ENCODE measurements around the gene FBXO22. TPM values are rescaled to one million over a fixed set of nuclear protein-coding genes. Genes with fewer than 3 reads are reported as not detected.
"Not testable (repeated sequence)": the region's sequence is repeated elsewhere in the genome, so short reads cannot be mapped to it uniquely, and the experiment has no call there.

Gene FBXO22
- polyA plus RNA-seq, 1 experiment: 68.7 TPM

DNA sequence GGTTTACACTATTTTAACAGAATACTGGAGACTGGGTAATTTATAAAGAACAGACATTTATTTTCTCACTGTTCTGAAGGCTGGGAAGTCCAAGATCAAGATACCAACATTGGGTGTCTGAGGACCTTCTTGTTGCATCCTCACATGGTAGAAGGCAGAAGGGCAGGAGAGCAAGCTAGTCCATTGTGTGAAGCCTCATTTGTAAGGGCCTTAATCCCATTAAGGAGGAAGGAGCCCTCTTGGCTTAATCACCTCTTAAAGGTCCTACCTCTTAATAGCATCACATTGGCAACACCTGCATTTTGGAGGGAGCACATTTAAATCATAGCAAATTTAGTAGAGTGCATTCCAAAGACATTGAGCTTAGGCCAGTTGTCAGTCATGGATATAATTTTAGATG is 34.2 kb upstream of the FBXO22 start:
- ChIA-PET CTCF (interaction anchor here (0.6 kb wide), 1 partner anchor 52 kb away, joined by 3 read pairs; no protein-coding TSS in a partner anchor), POLR2A (no interaction called here)
- no peak overlapping the region for H3K4me3 ChIP-seq (ENCODE audit: low read depth, low read length)
- H3K27me3 ChIP-seq (ENCODE audit: control insufficient read depth, insufficient read depth, low read length): no peaks in the 10 kb centered on the region
- DNase-seq (ENCODE audit: low read depth, low spot score): no peak
- no peak overlapping the region for H3K27ac ChIP-seq (ENCODE audit: low read depth, low read length)
- no peaks in the 10 kb centered on the region for H3K9me3 ChIP-seq (ENCODE audit: control insufficient read depth, insufficient read depth, low read length)
- TF ChIP-seq, protein P1, sequence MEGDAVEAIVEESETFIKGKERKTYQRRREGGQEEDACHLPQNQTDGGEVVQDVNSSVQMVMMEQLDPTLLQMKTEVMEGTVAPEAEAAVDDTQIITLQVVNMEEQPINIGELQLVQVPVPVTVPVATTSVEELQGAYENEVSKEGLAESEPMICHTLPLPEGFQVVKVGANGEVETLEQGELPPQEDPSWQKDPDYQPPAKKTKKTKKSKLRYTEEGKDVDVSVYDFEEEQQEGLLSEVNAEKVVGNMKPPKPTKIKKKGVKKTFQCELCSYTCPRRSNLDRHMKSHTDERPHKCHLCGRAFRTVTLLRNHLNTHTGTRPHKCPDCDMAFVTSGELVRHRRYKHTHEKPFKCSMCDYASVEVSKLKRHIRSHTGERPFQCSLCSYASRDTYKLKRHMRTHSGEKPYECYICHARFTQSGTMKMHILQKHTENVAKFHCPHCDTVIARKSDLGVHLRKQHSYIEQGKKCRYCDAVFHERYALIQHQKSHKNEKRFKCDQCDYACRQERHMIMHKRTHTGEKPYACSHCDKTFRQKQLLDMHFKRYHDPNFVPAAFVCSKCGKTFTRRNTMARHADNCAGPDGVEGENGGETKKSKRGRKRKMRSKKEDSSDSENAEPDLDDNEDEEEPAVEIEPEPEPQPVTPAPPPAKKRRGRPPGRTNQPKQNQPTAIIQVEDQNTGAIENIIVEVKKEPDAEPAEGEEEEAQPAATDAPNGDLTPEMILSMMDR (IDR thresholded peaks at IDR 0.05; ENCODE audit: low read depth, low read length): no peak

DNA sequence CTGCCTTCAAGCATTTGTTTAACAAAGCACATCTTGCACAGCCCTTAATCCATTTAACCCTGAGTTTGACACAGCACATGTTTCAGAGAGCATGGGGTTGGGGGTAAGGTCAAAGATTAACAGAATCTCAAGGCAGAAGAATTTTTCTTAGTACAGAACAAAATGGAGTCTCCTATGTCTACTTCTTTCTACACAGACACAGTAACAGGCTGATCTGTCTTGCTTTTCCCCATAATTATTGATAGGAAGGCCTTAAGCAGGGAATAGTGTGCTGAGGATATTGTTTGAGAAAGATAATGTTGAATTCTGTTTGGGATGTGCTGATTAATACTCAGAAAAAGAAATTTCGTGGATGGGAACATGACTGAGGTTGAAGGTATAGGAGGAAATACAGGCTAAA is 32.1 kb upstream of the FBXO22 start:
- H3K9me3 ChIP-seq (ENCODE audit: control insufficient read depth, insufficient read depth, low read length); CTCF ChIA-PET; DNase-seq (ENCODE audit: low read depth, low spot score); POLR2A ChIA-PET; H3K27me3 ChIP-seq (ENCODE audit: control insufficient read depth, insufficient read depth, low read length); H3K4me3 ChIP-seq (ENCODE audit: low read depth, low read length); H3K27ac ChIP-seq (ENCODE audit: low read depth, low read length): not testable (repeated sequence)

DNA sequence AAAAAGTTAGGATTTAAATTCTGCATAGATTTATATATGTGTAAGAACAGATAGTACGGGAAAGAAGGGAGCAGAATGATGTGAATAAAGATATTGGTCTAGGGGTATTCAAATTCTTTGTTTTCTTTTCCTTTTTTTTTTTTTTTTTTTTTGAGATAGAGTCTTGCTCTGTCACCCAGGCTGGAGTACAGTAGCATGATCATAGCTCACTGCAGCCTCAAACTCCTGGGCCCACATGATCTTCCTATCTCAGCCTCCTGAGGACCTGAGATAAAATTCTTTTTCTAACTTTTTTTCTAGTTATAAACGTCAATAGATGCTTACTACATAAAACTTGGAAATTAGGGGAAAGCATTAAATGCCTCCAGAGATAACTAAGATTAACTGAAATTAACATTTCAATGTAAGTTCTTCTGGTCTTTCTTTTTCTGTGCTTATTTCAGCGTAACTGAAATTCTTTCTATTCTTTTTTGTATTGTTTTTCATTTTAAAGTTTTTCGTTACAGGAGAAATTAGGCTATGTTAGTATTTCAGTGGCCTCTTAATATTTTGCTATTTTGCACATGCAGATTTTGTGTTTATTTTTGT is 31.2 kb upstream of the FBXO22 start:
- no peak overlapping the region for H3K4me3 ChIP-seq (ENCODE audit: low read depth, low read length)
- CTCF ChIA-PET: interaction anchor here (0.6 kb wide), 1 partner anchor 9 kb away, joined by 3 read pairs; no protein-coding TSS in a partner anchor
- H3K9me3 ChIP-seq (ENCODE audit: control insufficient read depth, insufficient read depth, low read length): no peaks in the 10 kb centered on the region
- TF ChIP-seq, protein P1 (IDR thresholded peaks at IDR 0.05; ENCODE audit: low read depth, low read length): no peak
- DNase-seq (ENCODE audit: low read depth, low spot score): no peak
- POLR2A ChIA-PET: no interaction called here
- no peaks in the 10 kb centered on the region for H3K27me3 ChIP-seq (ENCODE audit: control insufficient read depth, insufficient read depth, low read length)
- no peak overlapping the region for H3K27ac ChIP-seq (ENCODE audit: low read depth, low read length)

DNA sequence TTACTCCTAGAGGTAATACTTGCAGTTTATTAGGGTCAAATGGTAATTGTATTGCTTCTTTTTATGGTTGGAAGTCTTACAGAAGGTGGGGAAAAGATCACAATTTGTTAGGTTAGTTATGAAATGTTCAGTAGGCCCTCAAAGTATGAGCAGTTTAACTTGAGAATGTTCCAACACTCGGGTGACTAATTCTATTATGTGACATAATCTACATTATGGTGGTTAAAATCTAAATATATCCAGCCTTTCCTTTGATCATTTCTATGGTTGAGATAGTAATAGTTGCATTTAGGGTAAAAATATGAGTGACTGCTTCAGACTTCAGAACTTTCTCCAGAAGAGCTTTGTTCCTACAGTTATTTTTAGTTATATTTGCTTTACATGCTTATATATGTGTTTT is 19.6 kb upstream of the FBXO22 start:
- ChIA-PET POLR2A (no interaction called here), CTCF (no interaction called here)
- TF ChIP-seq, protein P1 (IDR thresholded peaks at IDR 0.05; ENCODE audit: low read depth, low read length): no peak
- Histone ChIP-seq H3K4me3 (ENCODE audit: low read depth, low read length) (no peak overlapping the region), H3K27ac (ENCODE audit: low read depth, low read length) (no peak overlapping the region), H3K9me3 (ENCODE audit: control insufficient read depth, insufficient read depth, low read length) (no peaks in the 10 kb centered on the region), H3K27me3 (ENCODE audit: control insufficient read depth, insufficient read depth, low read length) (no peaks in the 10 kb centered on the region)
- DNase-seq (ENCODE audit: low read depth, low spot score): no peak

DNA sequence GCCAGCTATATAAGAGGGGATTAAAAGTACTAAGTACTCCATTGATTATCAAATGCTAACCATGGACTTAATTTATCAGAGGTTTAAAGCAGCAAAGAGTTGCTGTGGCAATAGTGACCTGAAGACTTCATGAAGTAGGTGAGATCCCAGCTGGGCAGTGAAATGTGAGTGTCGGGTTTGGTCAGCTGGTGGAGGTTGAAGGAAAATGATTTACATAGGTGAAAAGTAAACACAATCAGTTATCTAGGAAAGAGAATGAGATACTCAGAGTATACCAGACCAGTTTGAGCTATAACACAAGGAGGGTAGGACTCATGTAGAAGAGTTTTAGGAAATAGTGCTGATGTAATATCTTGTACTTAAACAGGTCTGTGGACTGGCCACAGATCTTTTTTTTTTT is 16.5 kb upstream of the FBXO22 start:
- Histone ChIP-seq H3K9me3 (ENCODE audit: control insufficient read depth, insufficient read depth, low read length) (no peaks in the 10 kb centered on the region), H3K27me3 (ENCODE audit: control insufficient read depth, insufficient read depth, low read length) (no peaks in the 10 kb centered on the region), H3K4me3 (ENCODE audit: low read depth, low read length) (no peak overlapping the region), H3K27ac (ENCODE audit: low read depth, low read length) (no peak overlapping the region)
- ChIA-PET POLR2A (no interaction called here), CTCF (interaction anchor here (0.5 kb wide), 1 partner anchor 9 kb away, joined by 3 read pairs; no protein-coding TSS in a partner anchor)
- TF ChIP-seq, protein P1 (IDR thresholded peaks at IDR 0.05; ENCODE audit: low read depth, low read length): no peak
- DNase-seq (ENCODE audit: low read depth, low spot score): no peak

Measured in AG04450 (cell line).